K562 (cell line): Measurements from ENCODE around the gene MBP.

Source experiments
- CBX1 ChIP-seq: sonication (generic); IDR thresholded peaks from 2 replicates; pipeline ENCODE4 v1.6.1; 2016; ENCODE audit warnings: antibody characterized with exemption, low read depth, mild to moderate bottlenecking
- CBX2 ChIP-seq: fragments of 200-600 bp; sonication (generic); IDR thresholded peaks from one replicate; pipeline ENCODE4 v1.6.1; 2012; ENCODE audit warnings: mild to moderate bottlenecking, low read length, inconsistent platforms; ENCODE audit not compliant: insufficient read depth, poor library complexity, severe bottlenecking
- EGR1 ChIP-seq: fragments of 450-650 bp; conservative IDR thresholded peaks from 2 replicates; pipeline ENCODE4 v1.6.1; 2017; ENCODE audit warnings: mild to moderate bottlenecking
- KLF16 ChIP-seq: IDR thresholded peaks from 2 replicates; pipeline ENCODE4 v1.6.1; 2016; ENCODE audit warnings: antibody characterized with exemption
- NFE2 ChIP-seq: IDR thresholded peaks from 2 replicates; pipeline ENCODE4 v1.6.1; 2014; ENCODE audit warnings: antibody characterized with exemption, low read depth
- RBFOX2 ChIP-seq: fragments of 200-400 bp; formaldehyde crosslinking; IDR thresholded peaks from 2 replicates; pipeline ENCODE4 v1.6.1; 2017; ENCODE audit warnings: low read depth, mild to moderate bottlenecking, low read length, moderate library complexity
- REST ChIP-seq, 2 experiments: fragments of 450-650 bp; formaldehyde crosslinking in 1 of 2; IDR thresholded peaks; 2 replicates each; pipeline versions ENCODE4 v1.4.0 to v1.6.1; 2014 to 2020; ENCODE audit warnings: mild to moderate bottlenecking in 2 of 2, borderline replicate concordance in 1 of 2, low read depth in 1 of 2
- SAP30 ChIP-seq: fragments of 200-600 bp; sonication (generic); IDR thresholded peaks from 2 replicates; pipeline ENCODE4 v1.6.1; 2012; ENCODE audit warnings: borderline replicate concordance, low read depth, mild to moderate bottlenecking, moderate library complexity, low read length, control low read depth, inconsistent platforms; ENCODE audit not compliant: insufficient read depth, poor library complexity, severe bottlenecking
- ZFP36 ChIP-seq: fragments of 150-350 bp; IDR thresholded peaks from 2 replicates; pipeline ENCODE4 v1.6.1; 2018; ENCODE audit warnings: low read length, low read depth; ENCODE audit not compliant: partially characterized antibody
- TF ChIP-seq, protein P1 (sequence below): sonication (generic); formaldehyde crosslinking; IDR thresholded peaks from 2 replicates; pipeline ENCODE4 v1.8.0; 2022; ENCODE audit warnings: mild to moderate bottlenecking, missing genetic modification reagents
- TF ChIP-seq, protein P2 (sequence below): sonication (generic); formaldehyde crosslinking; IDR thresholded peaks from 2 replicates; pipeline ENCODE4 v1.5.0; 2020; ENCODE audit warnings: missing genetic modification reagents
- TF ChIP-seq, protein P3 (sequence below), 3 experiments: IDR thresholded peaks in 2 of 3; conservative IDR thresholded peaks in 1 of 3; 2 replicates each; pipeline ENCODE4 v1.5.1; 2011 to 2012; ENCODE audit warnings: low read length in 3 of 3, mild to moderate bottlenecking in 3 of 3, control low read depth in 2 of 3, improper control_type of control experiment in 1 of 3, inconsistent platforms in 1 of 3, low read depth in 1 of 3, mixed read lengths in 1 of 3, moderate library complexity in 1 of 3; ENCODE audit not compliant: insufficient read depth in 2 of 3

- TF ChIP-seq, protein P1, sequence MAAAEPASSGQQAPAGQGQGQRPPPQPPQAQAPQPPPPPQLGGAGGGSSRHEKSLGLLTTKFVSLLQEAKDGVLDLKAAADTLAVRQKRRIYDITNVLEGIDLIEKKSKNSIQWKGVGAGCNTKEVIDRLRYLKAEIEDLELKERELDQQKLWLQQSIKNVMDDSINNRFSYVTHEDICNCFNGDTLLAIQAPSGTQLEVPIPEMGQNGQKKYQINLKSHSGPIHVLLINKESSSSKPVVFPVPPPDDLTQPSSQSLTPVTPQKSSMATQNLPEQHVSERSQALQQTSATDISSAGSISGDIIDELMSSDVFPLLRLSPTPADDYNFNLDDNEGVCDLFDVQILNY (CRISPR knock-in tag), result no peak
- TF ChIP-seq, protein P2, sequence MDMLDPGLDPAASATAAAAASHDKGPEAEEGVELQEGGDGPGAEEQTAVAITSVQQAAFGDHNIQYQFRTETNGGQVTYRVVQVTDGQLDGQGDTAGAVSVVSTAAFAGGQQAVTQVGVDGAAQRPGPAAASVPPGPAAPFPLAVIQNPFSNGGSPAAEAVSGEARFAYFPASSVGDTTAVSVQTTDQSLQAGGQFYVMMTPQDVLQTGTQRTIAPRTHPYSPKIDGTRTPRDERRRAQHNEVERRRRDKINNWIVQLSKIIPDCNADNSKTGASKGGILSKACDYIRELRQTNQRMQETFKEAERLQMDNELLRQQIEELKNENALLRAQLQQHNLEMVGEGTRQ (CRISPR knock-in tag), result no peak
- TF ChIP-seq CBX1 (no peak), RBFOX2 (no peak), SAP30 (no peak), EGR1 (no peak), ZFP36 (no peak), KLF16 (no peak), CBX2 (no peak), NFE2 (no peak), REST (IDR thresholded peaks at IDR 0.05; ENCODE audit: borderline replicate concordance) (no peak), REST (CRISPR knock-in tag; IDR thresholded peaks at IDR 0.05; ENCODE audit: low read depth) (no peak)
- TF ChIP-seq, protein P3, sequence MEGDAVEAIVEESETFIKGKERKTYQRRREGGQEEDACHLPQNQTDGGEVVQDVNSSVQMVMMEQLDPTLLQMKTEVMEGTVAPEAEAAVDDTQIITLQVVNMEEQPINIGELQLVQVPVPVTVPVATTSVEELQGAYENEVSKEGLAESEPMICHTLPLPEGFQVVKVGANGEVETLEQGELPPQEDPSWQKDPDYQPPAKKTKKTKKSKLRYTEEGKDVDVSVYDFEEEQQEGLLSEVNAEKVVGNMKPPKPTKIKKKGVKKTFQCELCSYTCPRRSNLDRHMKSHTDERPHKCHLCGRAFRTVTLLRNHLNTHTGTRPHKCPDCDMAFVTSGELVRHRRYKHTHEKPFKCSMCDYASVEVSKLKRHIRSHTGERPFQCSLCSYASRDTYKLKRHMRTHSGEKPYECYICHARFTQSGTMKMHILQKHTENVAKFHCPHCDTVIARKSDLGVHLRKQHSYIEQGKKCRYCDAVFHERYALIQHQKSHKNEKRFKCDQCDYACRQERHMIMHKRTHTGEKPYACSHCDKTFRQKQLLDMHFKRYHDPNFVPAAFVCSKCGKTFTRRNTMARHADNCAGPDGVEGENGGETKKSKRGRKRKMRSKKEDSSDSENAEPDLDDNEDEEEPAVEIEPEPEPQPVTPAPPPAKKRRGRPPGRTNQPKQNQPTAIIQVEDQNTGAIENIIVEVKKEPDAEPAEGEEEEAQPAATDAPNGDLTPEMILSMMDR (IDR thresholded peaks at IDR 0.05 in 2 of 3, conservative IDR thresholded peaks at IDR 0.05 in 1 of 3; ENCODE audit: insufficient read depth in 2 of 3, low read depth in 1 of 3, low read length in 3 of 3), result no peak
Observed at GRCh38 chr18:76931171-76931570, 201.4 kb downstream of the MBP start.
